Activated B cell treated with CpG ODN at 0.5 μM for 24 hours (primary cell): ENCODE results near the gene APOBEC3F. TPM values are rescaled to one million over a fixed set of nuclear protein-coding genes. Genes with fewer than 3 reads are reported as not detected.
A peak's percentile ranks its signal among the peaks of the same experiment; 100 is the strongest.
"Not testable (repeated sequence)": the region's sequence is repeated elsewhere in the genome, so short reads cannot be mapped to it uniquely, and the experiment has no call there.

Experiments used
- ATAC-seq: fragments of 200-7000 bp; cut with Tn5 transposase; one replicate; pipeline ENCODE4 v1.10.0; 2021; ENCODE audit warnings: low read depth, mild to moderate bottlenecking, moderate library complexity
- CTCF ChIA-PET: fragments of 350-600 bp; sonication (Branson Sonifier 250); formaldehyde crosslinking; loops from one replicate; lab custom pipeline; 2021; ENCODE audit warnings: antibody characterized with exemption; lab: Charles Lee
- POLR2A ChIA-PET: fragments of 350-600 bp; sonication (Branson Sonifier 250); formaldehyde crosslinking; loops from one replicate; lab custom pipeline; 2021; ENCODE audit warnings: antibody characterized with exemption; lab: Charles Lee
- DNase-seq: peaks from one replicate; pipeline ENCODE4 v3.0.0; 2022
- H3K27ac Mint-ChIP-seq: one replicate; pipeline ENCODE4 v1.8.0; 2020; ENCODE audit warnings: mixed read lengths
- H3K27me3 Mint-ChIP-seq: one replicate; pipeline ENCODE4 v1.8.0; 2021; ENCODE audit warnings: mixed read lengths
- H3K36me3 Mint-ChIP-seq: one replicate; pipeline ENCODE4 v1.8.0; 2021; ENCODE audit warnings: low read depth, mixed read lengths
- H3K4me1 Mint-ChIP-seq: one replicate; pipeline ENCODE4 v1.8.0; 2021; ENCODE audit warnings: mixed read lengths
- H3K4me3 Mint-ChIP-seq: one replicate; pipeline ENCODE4 v1.8.0; 2020; ENCODE audit warnings: mild to moderate bottlenecking, mixed read lengths
- H3K9me3 Mint-ChIP-seq: one replicate; pipeline ENCODE4 v1.8.0; 2020; ENCODE audit warnings: mixed read lengths
- intact Hi-C: fragments of 100-400 bp; cut with micrococcal nuclease; formaldehyde crosslinking; loops from one replicate; pipeline ENCODE4 v1.15.1; 2024
- total RNA-seq: library from RNA; stranded (reverse); gene quantifications from 2 replicates; pipeline ENCODE4 v1.2.3, GENCODE V29; 2022
- TF ChIP-seq, protein P1 (sequence below): fragments of 200-600 bp; IDR thresholded peaks from one replicate; pipeline ENCODE4 v1.8.0; 2022; ENCODE audit warnings: antibody characterized with exemption, mild to moderate bottlenecking

Gene APOBEC3F
- total RNA-seq, 1 donor from 2014 or later, result 82.4 TPM

DNA sequence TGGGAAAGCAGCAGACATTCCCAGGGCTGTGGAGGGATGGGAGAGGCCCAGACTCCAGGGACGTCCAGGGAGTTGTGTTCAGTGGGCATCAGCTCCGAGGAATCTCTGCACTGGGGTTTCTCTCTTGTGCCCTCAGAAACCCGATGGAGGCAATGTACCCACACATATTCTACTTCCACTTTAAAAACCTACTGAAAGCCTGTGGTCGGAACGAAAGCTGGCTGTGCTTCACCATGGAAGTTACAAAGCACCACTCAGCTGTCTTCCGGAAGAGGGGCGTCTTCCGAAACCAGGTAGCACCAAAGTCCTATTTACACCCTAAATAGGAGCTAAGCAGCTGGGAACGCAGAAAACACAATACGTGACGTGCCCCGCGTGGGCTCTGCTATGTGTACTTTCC is 11.4 kb upstream of the APOBEC3F start:
- peaks cover 15% of the 10 kb centered on the region for H3K4me1 Mint-ChIP-seq
- H3K27ac Mint-ChIP-seq, result peak overlapping the region; percentile 56
- no peaks in the 10 kb centered on the region for H3K9me3 Mint-ChIP-seq
- intact Hi-C loops, result no loop called here
- no peak overlapping the region for H3K4me3 Mint-ChIP-seq
- peaks cover 53% of the 10 kb centered on the region for H3K36me3 Mint-ChIP-seq
- H3K27me3 Mint-ChIP-seq, result no peaks in the 10 kb centered on the region
- ChIA-PET POLR2A (interaction anchor here (0.6 to 0.9 kb wide), 3 partner anchors 10 to 164 kb away, joined by 3 to 8 read pairs (median 5); no protein-coding TSS in a partner anchor), CTCF (no interaction called here)
- DNase-seq (no peak), ATAC-seq (no peak)
- TF ChIP-seq, protein P1, sequence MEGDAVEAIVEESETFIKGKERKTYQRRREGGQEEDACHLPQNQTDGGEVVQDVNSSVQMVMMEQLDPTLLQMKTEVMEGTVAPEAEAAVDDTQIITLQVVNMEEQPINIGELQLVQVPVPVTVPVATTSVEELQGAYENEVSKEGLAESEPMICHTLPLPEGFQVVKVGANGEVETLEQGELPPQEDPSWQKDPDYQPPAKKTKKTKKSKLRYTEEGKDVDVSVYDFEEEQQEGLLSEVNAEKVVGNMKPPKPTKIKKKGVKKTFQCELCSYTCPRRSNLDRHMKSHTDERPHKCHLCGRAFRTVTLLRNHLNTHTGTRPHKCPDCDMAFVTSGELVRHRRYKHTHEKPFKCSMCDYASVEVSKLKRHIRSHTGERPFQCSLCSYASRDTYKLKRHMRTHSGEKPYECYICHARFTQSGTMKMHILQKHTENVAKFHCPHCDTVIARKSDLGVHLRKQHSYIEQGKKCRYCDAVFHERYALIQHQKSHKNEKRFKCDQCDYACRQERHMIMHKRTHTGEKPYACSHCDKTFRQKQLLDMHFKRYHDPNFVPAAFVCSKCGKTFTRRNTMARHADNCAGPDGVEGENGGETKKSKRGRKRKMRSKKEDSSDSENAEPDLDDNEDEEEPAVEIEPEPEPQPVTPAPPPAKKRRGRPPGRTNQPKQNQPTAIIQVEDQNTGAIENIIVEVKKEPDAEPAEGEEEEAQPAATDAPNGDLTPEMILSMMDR, result no peak

DNA sequence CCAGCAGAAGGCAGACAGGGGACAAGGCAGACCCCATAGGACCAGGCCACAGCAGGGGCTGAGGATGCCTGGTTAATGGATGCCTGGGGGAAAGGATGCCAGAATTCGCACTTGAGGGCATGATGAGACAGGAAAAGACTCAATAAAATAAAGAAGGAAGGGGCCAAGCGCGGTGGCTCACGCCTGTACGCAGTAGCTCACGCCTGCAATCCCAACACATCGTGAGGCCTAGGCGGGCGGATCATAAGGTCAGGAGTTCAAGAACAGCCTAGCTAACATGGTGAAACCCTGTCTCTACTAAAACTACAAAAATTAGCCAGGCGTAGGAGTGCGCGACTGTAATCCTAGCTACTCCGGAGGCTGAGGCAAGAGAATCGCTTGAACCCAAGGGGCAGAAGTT is 10.0 kb upstream of the APOBEC3F start:
- POLR2A ChIA-PET, result no interaction called here

DNA sequence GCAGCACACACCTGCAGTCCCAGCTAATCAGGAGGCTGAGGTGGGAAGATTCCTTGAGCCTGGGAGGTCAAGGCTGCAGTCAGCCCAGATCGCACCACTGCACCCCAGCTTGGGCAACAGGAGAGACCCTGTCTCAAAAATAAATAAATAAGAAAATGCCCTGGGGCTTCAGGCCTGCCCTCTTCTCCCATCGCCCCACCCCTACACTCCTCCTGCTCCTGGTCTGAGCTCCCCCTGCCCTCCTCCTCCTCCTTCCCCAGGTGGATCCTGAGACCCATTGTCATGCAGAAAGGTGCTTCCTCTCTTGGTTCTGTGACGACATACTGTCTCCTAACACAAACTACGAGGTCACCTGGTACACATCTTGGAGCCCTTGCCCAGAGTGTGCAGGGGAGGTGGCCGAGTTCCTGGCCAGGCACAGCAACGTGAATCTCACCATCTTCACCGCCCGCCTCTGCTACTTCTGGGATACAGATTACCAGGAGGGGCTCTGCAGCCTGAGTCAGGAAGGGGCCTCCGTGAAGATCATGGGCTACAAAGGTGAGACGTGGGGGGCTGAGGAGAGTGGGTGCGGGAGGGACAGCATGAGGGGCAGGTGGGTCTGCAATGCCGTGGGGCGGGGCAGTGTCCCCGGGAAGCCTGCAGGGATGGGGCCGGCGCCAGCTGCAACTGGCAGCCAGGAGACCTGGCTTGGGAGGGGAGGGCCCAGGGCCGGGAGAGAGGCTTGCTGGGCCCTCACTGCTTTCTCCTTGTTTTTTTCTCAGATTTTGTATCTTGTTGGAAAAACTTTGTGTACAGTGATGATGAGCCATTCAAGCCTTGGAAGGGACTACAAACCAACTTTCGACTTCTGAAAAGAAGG is 9.0 kb upstream of the APOBEC3F start:
- ATAC-seq, H3K9me3 Mint-ChIP-seq, H3K4me3 Mint-ChIP-seq, H3K4me1 Mint-ChIP-seq, H3K27ac Mint-ChIP-seq, intact Hi-C loops, DNase-seq, H3K27me3 Mint-ChIP-seq, CTCF ChIA-PET: not testable (repeated sequence)
- POLR2A ChIA-PET, result interaction anchor here (0.7 kb wide), 1 partner anchor 137 kb away, joined by 3 read pairs; no protein-coding TSS in a partner anchor
- H3K36me3 Mint-ChIP-seq, result peaks cover 29% of the 10 kb centered on the region

More for the DNA sequence above, 10.0 kb upstream of the APOBEC3F start:
- Mint-ChIP-seq H3K4me1 (peaks cover 2% of the 10 kb centered on the region), H3K27ac (no peak overlapping the region), H3K27me3 (no peaks in the 10 kb centered on the region), H3K4me3 (no peak overlapping the region), H3K36me3 (peaks cover 39% of the 10 kb centered on the region), H3K9me3 (no peaks in the 10 kb centered on the region)
- no peak for ATAC-seq
- intact Hi-C loops, result no loop called here
- CTCF ChIA-PET, result no interaction called here
- TF ChIP-seq, protein P1, result no peak
- DNase-seq, result no peak

DNA sequence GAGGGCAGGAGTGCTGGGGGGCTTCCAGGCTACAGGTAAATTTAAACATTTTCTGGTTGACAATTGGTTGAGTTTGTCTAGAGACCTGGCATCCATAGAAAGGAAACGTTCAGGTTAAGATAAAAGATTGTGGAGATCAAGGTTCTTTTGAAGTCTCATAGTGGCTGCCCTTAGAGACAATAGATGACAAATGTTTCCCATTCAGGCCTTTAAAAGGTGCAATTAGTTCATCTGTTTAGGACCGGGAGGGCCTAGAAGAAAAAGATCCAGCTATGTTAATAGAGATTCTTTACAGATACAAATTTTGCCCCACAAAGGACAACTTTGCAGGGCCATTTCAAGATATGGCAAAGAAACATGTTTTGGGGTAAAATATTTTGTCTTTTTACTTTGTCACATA is 3.6 kb upstream of the APOBEC3F start:
- H3K4me3 Mint-ChIP-seq, H3K27me3 Mint-ChIP-seq, H3K9me3 Mint-ChIP-seq, intact Hi-C loops, DNase-seq, ATAC-seq, CTCF ChIA-PET: not testable (repeated sequence)
- peaks cover 28% of the 10 kb centered on the region for H3K4me1 Mint-ChIP-seq
- peaks cover 18% of the 10 kb centered on the region for H3K36me3 Mint-ChIP-seq
- POLR2A ChIA-PET, result interaction anchor here (0.6 to 1.2 kb wide), 4 partner anchors 14 to 62 kb away, joined by 3 to 4 read pairs (median 3); no protein-coding TSS in a partner anchor
- H3K27ac Mint-ChIP-seq, result peak overlapping the region; percentile 75

DNA sequence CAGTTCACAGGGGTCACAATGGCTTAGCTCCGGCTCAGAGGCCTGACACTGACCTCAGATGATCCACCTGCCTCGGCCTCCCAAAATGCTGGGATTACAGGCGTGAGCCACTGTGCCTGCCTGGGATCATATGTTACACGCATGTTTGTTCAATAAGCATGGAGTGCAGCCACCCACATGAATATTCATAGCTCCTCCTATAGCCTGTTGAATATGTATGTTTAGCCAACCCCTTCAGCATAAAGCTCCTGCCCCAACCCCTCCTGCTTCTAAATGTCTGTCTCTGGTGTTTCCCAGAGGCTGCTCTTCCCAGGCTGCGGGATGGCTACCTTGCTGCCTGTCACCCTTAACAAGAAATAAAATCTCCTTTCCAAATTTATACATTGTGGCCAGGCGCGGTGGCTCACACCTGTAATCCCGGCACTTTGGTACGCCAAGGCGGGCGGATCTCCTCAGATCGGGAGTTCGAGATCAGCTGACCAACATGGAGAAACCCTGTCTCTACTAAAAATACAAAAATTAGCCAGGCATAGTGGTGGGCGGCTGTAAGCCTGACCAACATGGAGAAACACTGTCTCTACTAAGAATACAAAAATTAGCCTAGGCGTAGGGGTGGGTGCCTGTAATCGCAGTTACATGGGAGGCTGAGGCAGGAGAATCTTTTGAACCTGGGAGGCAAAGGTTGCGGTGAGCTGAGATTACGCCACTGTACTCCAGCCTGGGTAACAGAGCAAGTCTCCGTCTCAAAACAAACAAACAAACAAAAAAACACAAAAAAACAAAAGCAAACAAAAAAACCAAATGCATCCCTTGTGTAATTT is 1.1 kb upstream of the APOBEC3F start:
- no peak for DNase-seq
- no peak for ATAC-seq
- no peaks in the 10 kb centered on the region for H3K9me3 Mint-ChIP-seq
- ChIA-PET CTCF (no interaction called here), POLR2A (interaction anchor here (0.6 to 1.4 kb wide), 4 partner anchors 10 to 115 kb away, joined by 3 to 6 read pairs (median 3); partner anchors contain the start of gene APOBEC3D)
- H3K4me1 Mint-ChIP-seq, result peaks cover 43% of the 10 kb centered on the region
- no peaks in the 10 kb centered on the region for H3K27me3 Mint-ChIP-seq
- intact Hi-C loops, result loop anchor here (2.0 kb wide), 2 partner anchors 25 to 27 kb away; partner anchors contain the start of gene APOBEC3C
- peak overlapping the region; percentile 83 for H3K27ac Mint-ChIP-seq
- TF ChIP-seq, protein P1, result no peak
- peak overlapping the region; percentile 90 for H3K4me3 Mint-ChIP-seq
- peaks cover 17% of the 10 kb centered on the region for H3K36me3 Mint-ChIP-seq

DNA sequence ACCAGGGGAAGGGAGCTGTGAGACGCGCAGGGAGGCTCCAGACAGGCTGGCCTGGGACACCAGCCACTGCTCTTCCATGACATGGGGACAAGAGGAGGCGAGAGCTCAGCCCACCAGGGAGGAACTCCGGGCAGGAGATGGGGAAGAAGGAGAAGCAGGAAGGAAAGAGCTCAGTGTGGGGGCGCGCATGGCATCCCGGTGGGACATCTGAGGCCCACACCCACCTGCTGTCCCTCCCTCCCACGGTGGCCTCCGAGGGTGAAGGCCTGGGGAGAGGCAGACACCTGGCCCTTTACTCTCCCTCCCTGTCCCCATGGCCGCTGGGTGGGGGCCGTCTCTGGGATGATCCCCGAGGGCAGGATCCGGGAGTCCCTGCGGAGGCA is 518 bp upstream of the APOBEC3F start:
- peaks cover 22% of the 10 kb centered on the region for H3K36me3 Mint-ChIP-seq
- peaks cover 48% of the 10 kb centered on the region for H3K4me1 Mint-ChIP-seq
- intact Hi-C loops, result loop anchor here (2.0 kb wide), 2 partner anchors 25 to 27 kb away; partner anchors contain the start of gene APOBEC3C
- DNase-seq, result peak; percentile 41
- peak overlapping the region; percentile 90 for H3K4me3 Mint-ChIP-seq
- ATAC-seq, H3K27me3 Mint-ChIP-seq, CTCF ChIA-PET, H3K9me3 Mint-ChIP-seq: not testable (repeated sequence)
- H3K27ac Mint-ChIP-seq, result peak overlapping the region; percentile 83
- POLR2A ChIA-PET, result interaction anchor here (0.8 to 1.1 kb wide), 3 partner anchors 9 to 59 kb away, joined by 3 to 6 read pairs (median 3); partner anchors contain the start of gene APOBEC3D
